PFSK-1 (cell line): Measurements from ENCODE around the gene PRLR.

Experiments used
- REST ChIP-seq, 2 experiments: IDR thresholded peaks; 2 replicates each; pipeline versions ENCODE4 v1.6.1 to v1.8.0; 2011 to 2012; ENCODE audit warnings: low read depth in 2 of 2, low read length in 2 of 2, control low read depth in 1 of 2, inconsistent platforms in 1 of 2, mild to moderate bottlenecking in 1 of 2, moderate library complexity in 1 of 2; ENCODE audit not compliant: insufficient read depth in 1 of 2
- TAF1 ChIP-seq: IDR thresholded peaks from 2 replicates; pipeline ENCODE4 v1.6.1; 2012; ENCODE audit warnings: low read length, control low read depth, borderline replicate concordance; ENCODE audit not compliant: insufficient read depth

- no peak for TF ChIP-seq TAF1
- TF ChIP-seq REST (IDR thresholded peaks at IDR 0.05; ENCODE audit: insufficient read depth in 1 of 2, low read depth in 2 of 2, low read length in 2 of 2), result no peak
Observed at GRCh38 chr5:35205186-35205585, 25.1 kb downstream of the PRLR start.
